GM12878 (cell line): Measurements from ENCODE around the gene AIF1. TPM values are rescaled to one million over a fixed set of nuclear protein-coding genes. Genes with fewer than 3 reads are reported as not detected.

ENCODE experiments used
- ASH2L ChIP-seq: fragments of 300-600, 200-600 bp; sonication (generic); IDR thresholded peaks from 2 replicates; pipeline ENCODE4 v1.6.1; 2017; ENCODE audit warnings: low read depth, mild to moderate bottlenecking, borderline replicate concordance
- ATF2 ChIP-seq: IDR thresholded peaks from 2 replicates; pipeline ENCODE4 v1.6.1; 2012; ENCODE audit warnings: low read length, inconsistent platforms
- CREB1 ChIP-seq: IDR thresholded peaks from 2 replicates; pipeline ENCODE4 v1.6.1; 2012; ENCODE audit warnings: low read depth, mild to moderate bottlenecking, inconsistent platforms
- EGR1 ChIP-seq, 2 experiments: IDR thresholded peaks; 1 replicate in 1 of 2; 2 replicates in 1 of 2; pipeline ENCODE4 v1.6.1; 2011 to 2012; ENCODE audit warnings: low read depth in 2 of 2, low read length in 2 of 2, borderline replicate concordance in 1 of 2, mild to moderate bottlenecking in 1 of 2, moderate library complexity in 1 of 2
- EP300 ChIP-seq, 2 experiments: fragments of 150-350 bp in 1 of 2; IDR thresholded peaks; 2 replicates each; pipeline ENCODE4 v1.6.1; 2011 to 2012; ENCODE audit warnings: low read depth in 2 of 2, low read length in 2 of 2, borderline replicate concordance in 1 of 2, improper control_type of control experiment in 1 of 2, inconsistent platforms in 1 of 2; ENCODE audit not compliant: control insufficient read depth in 1 of 2
- EZH2 ChIP-seq: IDR thresholded peaks from 2 replicates; pipeline ENCODE4 v1.6.1; 2012; ENCODE audit warnings: low read depth, mild to moderate bottlenecking, control low read depth, inconsistent platforms, low read length, borderline replicate concordance; ENCODE audit not compliant: control insufficient read depth
- HDAC6 ChIP-seq: fragments of 200-600 bp; sonication (generic); IDR thresholded peaks from one replicate; pipeline ENCODE4 v1.8.0; 2017; ENCODE audit warnings: antibody characterized with exemption; ENCODE audit not compliant: unreplicated experiment
- IKZF1 ChIP-seq: fragments of 450-650 bp; conservative IDR thresholded peaks from 2 replicates; pipeline ENCODE4 v1.6.1; 2017; ENCODE audit warnings: antibody characterized with exemption, mild to moderate bottlenecking
- IRF5 ChIP-seq: fragments of 450-650 bp; IDR thresholded peaks from 2 replicates; pipeline ENCODE4 v1.6.1; 2017; ENCODE audit warnings: borderline replicate concordance
- JUND ChIP-seq: IDR thresholded peaks from 2 replicates; pipeline ENCODE4 v1.6.1; 2012; ENCODE audit warnings: low read depth, mild to moderate bottlenecking, low read length, improper control_type of control experiment, moderate library complexity
- KLF5 ChIP-seq: fragments of 450-650 bp; IDR thresholded peaks from 2 replicates; pipeline ENCODE4 v1.6.1; 2014; ENCODE audit warnings: mild to moderate bottlenecking; ENCODE audit not compliant: partially characterized antibody
- MTA2 ChIP-seq: fragments of 450-650 bp; IDR thresholded peaks from 2 replicates; pipeline ENCODE4 v1.6.1; 2016; ENCODE audit warnings: low read depth, mild to moderate bottlenecking, moderate library complexity
- MXI1 ChIP-seq: fragments of 150-350 bp; IDR thresholded peaks from 2 replicates; pipeline ENCODE4 v1.6.1; 2011; ENCODE audit warnings: low read depth, mild to moderate bottlenecking, inconsistent platforms, low read length, improper control_type of control experiment
- NFIC ChIP-seq: IDR thresholded peaks from 2 replicates; pipeline ENCODE4 v1.6.1; 2012; ENCODE audit warnings: low read depth, mild to moderate bottlenecking, inconsistent platforms, low read length, moderate library complexity
- NFYB ChIP-seq: IDR thresholded peaks from 2 replicates; pipeline ENCODE4 v1.6.1; 2011; ENCODE audit warnings: low read depth, mild to moderate bottlenecking, low read length, improper control_type of control experiment, moderate library complexity; ENCODE audit not compliant: insufficient read depth
- POLR2A ChIP-seq: IDR thresholded peaks from 2 replicates; pipeline ENCODE4 v1.6.1; 2011; ENCODE audit warnings: low read depth, mild to moderate bottlenecking, low read length
- RELB ChIP-seq: fragments of 450-650 bp; IDR thresholded peaks from 2 replicates; pipeline ENCODE4 v1.6.1; 2017; ENCODE audit warnings: low read depth, mild to moderate bottlenecking, moderate library complexity
- SIX5 ChIP-seq: IDR thresholded peaks from 2 replicates; pipeline ENCODE4 v1.6.1; 2011; ENCODE audit warnings: mild to moderate bottlenecking, low read depth, low read length, moderate library complexity; ENCODE audit not compliant: severe bottlenecking
- polyA plus RNA-seq, 11 experiments: library from polyadenylated mRNA; depleted of rRNA in 4 of 11; unstranded in 6 of 11; stranded (reverse) in 5 of 11; fragments of >200 nt; fragmentation: Nextera tagmentation in 4 of 11; fragmentation: Illumina TruSeq in 1 of 11; extraction: Ambion mirVana in 4 of 11; extraction: Trizol in 1 of 11; gene quantifications; 1 replicate in 1 of 11; 2 replicates in 10 of 11; pipeline versions ENCODE4 v1.2.1 to v1.2.3, GENCODE V29; 2011 to 2016; ENCODE audit warnings: inconsistent platforms in 2 of 11, missing spikeins in 2 of 11, low read depth in 1 of 11
- total RNA-seq, 4 experiments: library from RNA; depleted of rRNA in 3 of 4; stranded (reverse); fragments of >200 nt in 3 of 4; fragmentation: Illumina TruSeq in 1 of 4; extraction: Trizol in 1 of 4; gene quantifications; 2 replicates each; pipeline versions ENCODE4 v1.2.1 to v1.2.3, GENCODE V29; 2013 to 2021
- TF ChIP-seq, protein P1 (sequence below): IDR thresholded peaks from 2 replicates; pipeline ENCODE4 v1.6.1; 2012; ENCODE audit warnings: improper control_type of control experiment, low read depth, low read length; ENCODE audit not compliant: insufficient replicate concordance

Gene AIF1
- total and polyA plus RNA-seq, 10 of the 15 experiments (the other 5 are each of a cell fraction or from before 2014, with no cell fraction given), result 1.9 to 256 (median 134) TPM

- peak; percentile 38 for TF ChIP-seq KLF5
- TF ChIP-seq HDAC6, result no peak
- TF ChIP-seq MXI1, result peak; percentile 58; the same call in 1 of the 2 replicates
- no peak for TF ChIP-seq JUND
- peak; percentile 23 to 28; a peak in 2 of 4 replicates for TF ChIP-seq EP300 (IDR thresholded peaks at IDR 0.05; ENCODE audit: borderline replicate concordance in 1 of 2, control insufficient read depth in 1 of 2, low read depth in 2 of 2, low read length in 2 of 2)
- no peak for TF ChIP-seq NFIC
- peak; percentile 28 for TF ChIP-seq SIX5
- TF ChIP-seq NFYB, result 0 out of 2 replicates have a peak, but pooled peaks have one; percentile 18
- no peak for TF ChIP-seq IRF5
- no peak for TF ChIP-seq EZH2
- no peak; the same call in 1 of the 2 replicates for TF ChIP-seq POLR2A
- TF ChIP-seq EGR1 (IDR thresholded peaks at IDR 0.05; ENCODE audit: borderline replicate concordance in 1 of 2, low read depth in 2 of 2, low read length in 2 of 2), result peak in 1 of 2 experiments; percentile 44; a peak in 1 of 3 replicates
- TF ChIP-seq ASH2L, result no peak
- TF ChIP-seq MTA2, result no peak
- TF ChIP-seq, protein P1, sequence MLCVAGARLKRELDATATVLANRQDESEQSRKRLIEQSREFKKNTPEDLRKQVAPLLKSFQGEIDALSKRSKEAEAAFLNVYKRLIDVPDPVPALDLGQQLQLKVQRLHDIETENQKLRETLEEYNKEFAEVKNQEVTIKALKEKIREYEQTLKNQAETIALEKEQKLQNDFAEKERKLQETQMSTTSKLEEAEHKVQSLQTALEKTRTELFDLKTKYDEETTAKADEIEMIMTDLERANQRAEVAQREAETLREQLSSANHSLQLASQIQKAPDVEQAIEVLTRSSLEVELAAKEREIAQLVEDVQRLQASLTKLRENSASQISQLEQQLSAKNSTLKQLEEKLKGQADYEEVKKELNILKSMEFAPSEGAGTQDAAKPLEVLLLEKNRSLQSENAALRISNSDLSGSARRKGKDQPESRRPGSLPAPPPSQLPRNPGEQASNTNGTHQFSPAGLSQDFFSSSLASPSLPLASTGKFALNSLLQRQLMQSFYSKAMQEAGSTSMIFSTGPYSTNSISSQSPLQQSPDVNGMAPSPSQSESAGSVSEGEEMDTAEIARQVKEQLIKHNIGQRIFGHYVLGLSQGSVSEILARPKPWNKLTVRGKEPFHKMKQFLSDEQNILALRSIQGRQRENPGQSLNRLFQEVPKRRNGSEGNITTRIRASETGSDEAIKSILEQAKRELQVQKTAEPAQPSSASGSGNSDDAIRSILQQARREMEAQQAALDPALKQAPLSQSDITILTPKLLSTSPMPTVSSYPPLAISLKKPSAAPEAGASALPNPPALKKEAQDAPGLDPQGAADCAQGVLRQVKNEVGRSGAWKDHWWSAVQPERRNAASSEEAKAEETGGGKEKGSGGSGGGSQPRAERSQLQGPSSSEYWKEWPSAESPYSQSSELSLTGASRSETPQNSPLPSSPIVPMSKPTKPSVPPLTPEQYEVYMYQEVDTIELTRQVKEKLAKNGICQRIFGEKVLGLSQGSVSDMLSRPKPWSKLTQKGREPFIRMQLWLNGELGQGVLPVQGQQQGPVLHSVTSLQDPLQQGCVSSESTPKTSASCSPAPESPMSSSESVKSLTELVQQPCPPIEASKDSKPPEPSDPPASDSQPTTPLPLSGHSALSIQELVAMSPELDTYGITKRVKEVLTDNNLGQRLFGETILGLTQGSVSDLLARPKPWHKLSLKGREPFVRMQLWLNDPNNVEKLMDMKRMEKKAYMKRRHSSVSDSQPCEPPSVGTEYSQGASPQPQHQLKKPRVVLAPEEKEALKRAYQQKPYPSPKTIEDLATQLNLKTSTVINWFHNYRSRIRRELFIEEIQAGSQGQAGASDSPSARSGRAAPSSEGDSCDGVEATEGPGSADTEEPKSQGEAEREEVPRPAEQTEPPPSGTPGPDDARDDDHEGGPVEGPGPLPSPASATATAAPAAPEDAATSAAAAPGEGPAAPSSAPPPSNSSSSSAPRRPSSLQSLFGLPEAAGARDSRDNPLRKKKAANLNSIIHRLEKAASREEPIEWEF, result no peak
- TF ChIP-seq ATF2, result no peak
- peak; percentile 70 for TF ChIP-seq IKZF1
- peak; percentile 44; the same call in 1 of the 2 replicates for TF ChIP-seq CREB1
- peak; percentile 69; the same call in 1 of the 2 replicates for TF ChIP-seq RELB
These were observed 49.9 kb downstream of the AIF1 start, which contains the start of gene GPANK1 (continued) for GRCh38 chr6:31664790-31665500.
